H9 (cell line): ENCODE measurements around the gene RBM18. TPM values are rescaled to one million over a fixed set of nuclear protein-coding genes. Genes with fewer than 3 reads are reported as not detected.

Experiments used
- DNase-seq: peaks from one replicate; pipeline ENCODE4 v3.0.0-alpha.2; 2017
- H2AFZ ChIP-seq: one replicate; pipeline ENCODE4 v1.6.1; 2013; ENCODE audit warnings: mild to moderate bottlenecking, low read length, control low read depth, moderate library complexity
- H2AK5ac ChIP-seq: 2 replicates; pipeline ENCODE4 v1.6.1; 2013; ENCODE audit warnings: low read length, control low read depth, mixed read lengths; ENCODE audit not compliant: insufficient read length
- H2BK120ac ChIP-seq: one replicate; pipeline ENCODE4 v1.6.1; 2013; ENCODE audit warnings: low read depth, mild to moderate bottlenecking, low read length, control low read depth, inconsistent platforms; ENCODE audit not compliant: poor library complexity, severe bottlenecking
- H2BK12ac ChIP-seq: 2 replicates; pipeline ENCODE4 v1.6.1; 2013; ENCODE audit warnings: low read length, control low read depth, mixed read lengths, low read depth; ENCODE audit not compliant: insufficient read length
- H2BK15ac ChIP-seq: 2 replicates; pipeline ENCODE4 v1.6.1; 2013; ENCODE audit warnings: low read depth, low read length, control low read depth
- H2BK20ac ChIP-seq: one replicate; pipeline ENCODE4 v1.6.1; 2013; ENCODE audit warnings: low read depth, mild to moderate bottlenecking, low read length, control low read depth, inconsistent platforms; ENCODE audit not compliant: poor library complexity, severe bottlenecking
- H2BK5ac ChIP-seq: 2 replicates; pipeline ENCODE4 v1.6.1; 2013; ENCODE audit warnings: low read length, control low read depth, mixed read lengths; ENCODE audit not compliant: insufficient read length
- H3K14ac ChIP-seq: 2 replicates; pipeline ENCODE4 v1.6.1; 2013; ENCODE audit warnings: low read length, control low read depth; ENCODE audit not compliant: insufficient read depth
- H3K18ac ChIP-seq: 2 replicates; pipeline ENCODE4 v1.6.1; 2013; ENCODE audit warnings: low read depth, mild to moderate bottlenecking, mixed read lengths, low read length, control low read depth; ENCODE audit not compliant: insufficient read length
- H3K23ac ChIP-seq: 2 replicates; pipeline ENCODE4 v1.6.1; 2013; ENCODE audit warnings: low read length, control low read depth, mixed read lengths, low read depth; ENCODE audit not compliant: insufficient read length
- H3K23me2 ChIP-seq: 2 replicates; pipeline ENCODE4 v1.6.1; 2013; ENCODE audit warnings: low read depth, mild to moderate bottlenecking, mixed read lengths, low read length, control low read depth; ENCODE audit not compliant: insufficient read length, poor library complexity, severe bottlenecking
- H3K27ac ChIP-seq: 2 replicates; pipeline ENCODE4 v1.5.1; 2013; ENCODE audit warnings: low read length, control low read depth, mixed read lengths, low read depth; ENCODE audit not compliant: insufficient read length
- H3K27me3 ChIP-seq: 2 replicates; pipeline ENCODE4 v1.6.1; 2013; ENCODE audit warnings: low read length, control low read depth, inconsistent platforms; ENCODE audit not compliant: insufficient read depth
- H3K4ac ChIP-seq: 2 replicates; pipeline ENCODE4 v1.6.1; 2013; ENCODE audit warnings: low read depth, mild to moderate bottlenecking, control low read depth, inconsistent platforms, low read length, moderate library complexity
- H3K4me1 ChIP-seq: 2 replicates; pipeline ENCODE4 v1.6.1; 2013; ENCODE audit warnings: low read length, control low read depth, inconsistent platforms; ENCODE audit not compliant: insufficient read depth
- H3K4me2 ChIP-seq: 2 replicates; pipeline ENCODE4 v1.6.1; 2013; ENCODE audit warnings: low read length, control low read depth, mixed read lengths; ENCODE audit not compliant: insufficient read length, insufficient read depth
- H3K56ac ChIP-seq: 2 replicates; pipeline ENCODE4 v1.6.1; 2013; ENCODE audit warnings: low read depth, mild to moderate bottlenecking, mixed read lengths, low read length, control low read depth; ENCODE audit not compliant: insufficient read length
- H3K79me1 ChIP-seq: 2 replicates; pipeline ENCODE4 v1.6.1; 2013; ENCODE audit warnings: low read depth, mild to moderate bottlenecking, moderate library complexity, low read length, control low read depth, inconsistent platforms; ENCODE audit not compliant: insufficient read depth, poor library complexity, severe bottlenecking
- H3K79me2 ChIP-seq: 2 replicates; pipeline ENCODE4 v1.6.1; 2013; ENCODE audit warnings: low read length, control low read depth, inconsistent platforms; ENCODE audit not compliant: insufficient read depth
- H3K9ac ChIP-seq: 2 replicates; pipeline ENCODE4 v1.6.1; 2013; ENCODE audit warnings: low read length, control low read depth, mixed read lengths; ENCODE audit not compliant: insufficient read length; ENCODE audit errors: extremely low read depth
- H3K9me3 ChIP-seq: one replicate; pipeline ENCODE4 v1.6.1; 2013; ENCODE audit warnings: low read depth, low read length, inconsistent platforms; ENCODE audit not compliant: control insufficient read depth
- H3T11ph ChIP-seq: one replicate; pipeline ENCODE4 v1.6.1; 2013; ENCODE audit warnings: mild to moderate bottlenecking, low read length, control low read depth, inconsistent platforms
- H4K20me1 ChIP-seq: one replicate; pipeline ENCODE4 v1.6.1; 2013; ENCODE audit not compliant: control insufficient read depth, insufficient read length, insufficient read depth
- H4K5ac ChIP-seq: 2 replicates; pipeline ENCODE4 v1.6.1; 2013; ENCODE audit warnings: low read depth, mild to moderate bottlenecking, mixed read lengths, low read length, control low read depth; ENCODE audit not compliant: insufficient read length
- H4K8ac ChIP-seq: replicated peaks from 2 replicates; pipeline ENCODE4 v1.6.1; 2013; ENCODE audit warnings: low read length, control low read depth, mixed read lengths, low read depth; ENCODE audit not compliant: insufficient read length
- H4K91ac ChIP-seq: 2 replicates; pipeline ENCODE4 v1.6.1; 2013; ENCODE audit warnings: low read depth, mild to moderate bottlenecking, moderate library complexity, mixed read lengths, low read length, control low read depth; ENCODE audit not compliant: insufficient read length
- H3K27ac Mint-ChIP-seq, 3 experiments: 2 replicates in 2 of 3; 3 replicates in 1 of 3; pipeline ENCODE4 v1.8.0; 2020 to 2021; ENCODE audit warnings: mixed read lengths in 3 of 3, mild to moderate bottlenecking in 1 of 3, moderate library complexity in 1 of 3
- H3K27me3 Mint-ChIP-seq: 2 replicates; pipeline ENCODE4 v1.8.0; 2021; ENCODE audit warnings: low read depth, mild to moderate bottlenecking, moderate library complexity, mixed read lengths
- H3K36me3 Mint-ChIP-seq, 3 experiments: 2 replicates in 2 of 3; 3 replicates in 1 of 3; pipeline ENCODE4 v1.8.0; 2020 to 2021; ENCODE audit warnings: low read depth in 3 of 3, mixed read lengths in 3 of 3; ENCODE audit not compliant: insufficient read depth in 1 of 3
- H3K4me1 Mint-ChIP-seq, 2 experiments: 2 replicates each; pipeline ENCODE4 v1.8.0; 2020; ENCODE audit warnings: mixed read lengths in 2 of 2
- H3K4me3 Mint-ChIP-seq, 2 experiments: 2 replicates in 1 of 2; 3 replicates in 1 of 2; pipeline ENCODE4 v1.8.0; 2020 to 2021; ENCODE audit warnings: mild to moderate bottlenecking in 2 of 2, mixed read lengths in 2 of 2, moderate library complexity in 1 of 2
- H3K9me3 Mint-ChIP-seq, 2 experiments: 2 replicates in 1 of 2; 3 replicates in 1 of 2; pipeline ENCODE4 v1.8.0; 2020; ENCODE audit warnings: mild to moderate bottlenecking in 2 of 2, mixed read lengths in 2 of 2, moderate library complexity in 1 of 2
- CTCF ChIP-seq: fragments of 200-600 bp; sonication (generic); conservative IDR thresholded peaks from 3 replicates; pipeline ENCODE4 v1.8.0; 2021; ENCODE audit warnings: antibody characterized with exemption, mild to moderate bottlenecking
- WGBS: extraction: QIAGEN DNeasy Blood & Tissue Kit; methylation state at CpG from one replicate; pipeline ENCODE4 v1.1.7; 2013; ENCODE audit warnings: missing lambda C conversion rate, low lambda C conversion rate, mixed read lengths; ENCODE audit not compliant: insufficient read length; ENCODE audit errors: extremely low coverage; 5-methylcytosine and 5-hydroxymethylcytosine counted together
- total RNA-seq: library from RNA; stranded (reverse); gene quantifications from 2 replicates; pipeline ENCODE4 v1.2.1, GENCODE V29; 2021

RBM18 gene
- total RNA-seq, 1 experiment from 2014 or later = 18.9 TPM

DNA sequence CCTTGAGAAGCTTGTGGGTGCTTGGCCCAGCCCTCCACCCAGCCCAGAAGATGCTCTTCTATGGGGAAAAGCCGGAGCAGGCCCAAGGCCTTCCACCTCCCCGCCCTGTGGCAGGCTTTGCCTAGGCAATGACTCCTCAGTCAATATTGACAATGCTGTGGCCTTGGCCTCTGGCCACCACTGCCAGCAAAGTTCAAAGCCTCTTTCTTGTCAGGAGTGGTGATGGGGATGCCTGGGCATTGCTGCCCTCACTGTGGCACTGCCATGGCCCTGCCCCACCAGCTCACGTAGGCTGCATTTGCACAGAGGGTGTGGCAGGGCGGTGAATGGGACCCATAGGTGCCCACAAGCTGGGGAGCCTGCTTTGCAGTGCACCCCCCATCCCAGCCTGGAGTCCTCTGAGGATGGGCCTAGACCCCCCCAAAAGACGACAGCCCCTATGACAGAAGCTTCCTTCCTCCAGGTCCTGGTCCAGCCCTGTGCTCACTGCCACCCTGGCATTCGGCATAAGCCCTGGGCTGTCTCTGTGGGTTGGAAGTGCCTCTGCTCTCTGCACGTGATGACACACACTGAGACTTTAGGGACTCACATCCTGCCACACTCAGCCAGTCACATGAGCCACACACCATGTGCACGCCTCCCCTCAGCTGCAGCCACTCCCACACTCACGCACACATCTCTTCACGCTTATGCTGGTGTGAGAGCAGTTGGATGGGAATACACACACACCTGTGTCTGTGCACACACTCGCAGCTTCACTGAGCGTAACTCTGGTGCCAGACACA, 73.9 kb downstream of the RBM18 start:
- Histone ChIP-seq H4K91ac (no peak overlapping the region), H3K14ac (no peak overlapping the region), H2BK15ac (no peak overlapping the region), H2BK5ac (no peak overlapping the region), H3K27me3 (no peaks in the 10 kb centered on the region), H3K79me1 (no peaks in the 10 kb centered on the region), H3K9ac (no peak overlapping the region), H3K23me2 (no peaks in the 10 kb centered on the region), H3K9me3 (no peaks in the 10 kb centered on the region), H4K20me1 (no peaks in the 10 kb centered on the region), H3K4me2 (no peak overlapping the region), H3K27ac (no peak overlapping the region), H2BK120ac (no peak overlapping the region), H4K5ac (no peak overlapping the region), H2BK20ac (no peak overlapping the region), H2BK12ac (no peak overlapping the region), H3T11ph (no peak overlapping the region), H3K23ac (no peak overlapping the region), H2AFZ (no peak overlapping the region), H4K8ac (no peak overlapping the region), H3K79me2 (no peaks in the 10 kb centered on the region), H3K56ac (no peak overlapping the region), H3K18ac (no peak overlapping the region), H2AK5ac (no peak overlapping the region), H3K4ac (no peak overlapping the region), H3K4me1 (no peaks in the 10 kb centered on the region)
- Mint-ChIP-seq H3K36me3 (no peaks in the 10 kb centered on the region; a peak in 1 of 7 replicates), H3K9me3 (no peaks in the 10 kb centered on the region), H3K4me3 (no peak overlapping the region), H3K27me3 (peaks cover 5% of the 10 kb centered on the region; the same call in 1 of the 2 replicates), H3K4me1 (peaks cover 17 to 19% of the 10 kb centered on the region in 2 experiments), H3K27ac (no peak overlapping the region; a peak in 1 of 7 replicates)
- TF ChIP-seq CTCF = no peak
- no peak for DNase-seq
- WGBS = no CpG with 5 or more reads among the region's 12 CpGs
